UCSD-AML1 (cell line): ENCODE data around the gene GBP5.
"Not testable (repeated sequence)": the region's sequence is repeated elsewhere in the genome, so short reads cannot be mapped to it uniquely, and the experiment has no call there.

Experiments
- DNase-seq: peaks from one replicate; lab custom pipeline; 2025; ENCODE audit not compliant: unreplicated experiment; lab: John Stamatoyannopoulos, UW

The GBP5 gene

DNA sequence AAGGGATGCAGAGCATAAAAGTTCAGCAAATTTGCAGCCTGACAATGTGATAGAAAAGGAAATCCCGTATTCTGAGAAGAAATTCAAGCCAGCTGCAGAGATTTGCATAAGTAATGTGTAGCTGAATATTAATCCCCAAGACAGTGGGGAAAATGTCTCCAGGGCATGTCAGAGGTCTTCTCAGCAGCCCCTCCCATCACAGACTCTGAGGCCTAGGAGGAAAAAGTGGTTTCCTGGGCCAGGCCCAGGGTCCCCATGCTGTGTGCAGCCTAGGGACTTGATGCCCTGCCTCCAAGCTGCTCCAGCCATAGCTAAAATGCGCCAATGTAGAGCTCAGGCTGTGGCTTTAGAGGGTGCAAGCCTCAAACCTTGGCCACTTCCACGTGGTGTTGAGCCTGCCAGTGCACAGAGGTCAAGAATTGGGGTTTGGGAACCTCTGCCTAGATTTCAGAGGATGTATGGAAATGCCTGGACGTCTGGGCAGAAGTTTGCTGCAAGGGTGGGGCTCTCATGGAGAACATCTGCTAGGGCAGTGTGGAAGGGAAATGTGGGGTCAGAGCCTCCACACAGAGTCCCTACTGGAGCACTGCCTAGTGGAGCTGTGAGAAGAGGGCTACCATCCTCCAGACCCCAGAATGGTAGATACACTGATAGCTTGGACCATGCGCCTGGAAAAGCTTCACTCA is 11.6 kb upstream of the GBP5 start:
- DNase-seq, result not testable (repeated sequence)

DNA sequence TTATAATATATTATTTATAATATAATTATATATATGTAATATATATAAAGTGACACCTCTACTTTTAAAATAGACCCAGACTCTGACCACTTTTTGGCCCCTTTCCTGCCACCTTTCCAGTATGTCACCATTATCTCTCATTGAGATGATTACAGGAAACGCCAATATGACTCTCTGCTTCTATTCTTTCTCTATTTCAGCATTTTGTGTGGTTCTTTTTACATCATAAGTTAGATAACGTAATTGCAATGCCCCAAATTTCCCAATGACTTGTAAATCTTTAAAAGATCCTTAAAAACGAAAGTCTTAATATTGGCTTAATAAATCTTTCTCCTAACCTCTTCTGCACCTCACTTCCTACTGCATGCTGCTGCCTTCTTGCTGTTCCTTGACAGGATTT is 8.1 kb upstream of the GBP5 start:
- no peak for DNase-seq

DNA sequence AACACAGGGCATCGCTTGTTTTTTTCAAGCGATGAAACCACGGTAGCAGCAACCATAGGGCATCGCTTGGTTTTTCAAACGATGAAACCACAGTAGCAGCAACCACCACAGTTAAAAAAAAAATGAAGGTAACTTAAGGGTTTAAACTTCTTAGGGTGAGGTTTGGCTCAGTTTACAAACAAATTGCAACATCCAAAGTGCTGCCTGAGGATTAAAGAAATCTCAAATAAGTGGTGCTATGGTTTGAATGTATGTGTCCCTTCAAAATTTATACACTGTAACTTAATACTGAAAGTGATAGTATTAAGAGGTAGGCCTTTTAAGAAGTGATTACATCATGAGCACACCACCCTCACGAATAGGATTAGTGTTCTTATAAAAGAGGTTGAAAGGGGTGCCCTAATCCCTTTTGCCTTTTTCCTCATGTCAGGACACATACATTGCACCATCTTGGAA is 6.4 kb upstream of the GBP5 start:
- no peak for DNase-seq

DNA sequence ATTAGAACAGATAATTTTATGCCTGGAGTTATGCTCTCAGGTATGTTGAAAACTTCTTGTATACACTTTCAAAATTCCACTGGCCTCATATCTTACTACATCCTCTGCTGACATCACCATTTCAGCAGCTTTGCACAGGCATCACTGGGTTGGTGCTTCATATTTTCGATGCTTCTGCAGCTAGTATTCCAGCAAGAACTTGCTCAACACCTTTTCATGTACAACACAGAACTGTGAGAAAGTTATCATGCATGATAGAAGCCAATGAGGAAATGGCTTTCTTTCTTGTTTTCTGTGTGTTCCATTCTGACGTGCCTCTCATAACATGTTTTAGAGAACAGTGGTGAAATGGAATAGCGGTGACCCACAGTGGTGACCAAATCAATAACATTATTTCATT is 5.1 kb upstream of the GBP5 start:
- no peak for DNase-seq

DNA sequence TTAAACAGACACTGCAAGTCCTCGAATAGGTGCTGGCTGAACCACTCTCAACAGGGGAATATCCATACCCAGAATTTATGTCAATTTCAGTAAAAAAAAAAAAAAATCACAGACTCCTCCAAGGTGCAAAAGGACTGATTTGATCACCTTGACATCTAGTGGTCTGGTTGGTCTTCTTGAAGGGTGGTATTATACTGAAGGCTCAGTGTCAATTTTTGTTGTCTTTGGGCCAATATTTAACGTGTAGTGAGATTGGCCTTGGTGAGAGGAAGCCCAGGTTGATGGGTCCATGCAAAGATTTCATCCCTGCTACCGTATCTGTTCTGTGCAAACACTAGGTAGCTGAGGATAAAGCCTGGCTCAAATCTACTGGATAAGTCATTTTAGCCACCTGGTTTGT is 4.0 kb upstream of the GBP5 start:
- DNase-seq, result no peak

DNA sequence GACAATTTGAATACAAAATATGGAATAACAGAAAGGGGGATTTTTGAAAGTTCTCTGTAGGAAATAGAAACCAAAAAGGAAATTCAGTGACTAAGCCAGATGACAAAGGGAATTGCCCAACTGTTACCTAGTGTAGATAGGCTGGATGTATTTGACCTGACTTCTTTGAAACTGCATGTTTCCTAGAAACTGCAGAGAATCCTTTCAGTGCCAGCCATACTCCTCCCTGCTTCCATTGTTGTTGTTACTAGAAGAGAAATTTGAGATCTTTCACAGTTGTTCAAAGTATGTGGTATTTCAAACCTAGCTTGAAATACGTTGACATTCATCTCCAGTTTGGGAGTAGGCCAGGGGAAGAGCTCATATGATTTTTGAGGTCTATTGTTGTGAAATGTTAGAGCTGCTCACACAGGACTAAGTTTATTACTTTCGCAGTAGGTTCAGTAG is 1.8 kb upstream of the GBP5 start:
- DNase-seq, result no peak

DNA sequence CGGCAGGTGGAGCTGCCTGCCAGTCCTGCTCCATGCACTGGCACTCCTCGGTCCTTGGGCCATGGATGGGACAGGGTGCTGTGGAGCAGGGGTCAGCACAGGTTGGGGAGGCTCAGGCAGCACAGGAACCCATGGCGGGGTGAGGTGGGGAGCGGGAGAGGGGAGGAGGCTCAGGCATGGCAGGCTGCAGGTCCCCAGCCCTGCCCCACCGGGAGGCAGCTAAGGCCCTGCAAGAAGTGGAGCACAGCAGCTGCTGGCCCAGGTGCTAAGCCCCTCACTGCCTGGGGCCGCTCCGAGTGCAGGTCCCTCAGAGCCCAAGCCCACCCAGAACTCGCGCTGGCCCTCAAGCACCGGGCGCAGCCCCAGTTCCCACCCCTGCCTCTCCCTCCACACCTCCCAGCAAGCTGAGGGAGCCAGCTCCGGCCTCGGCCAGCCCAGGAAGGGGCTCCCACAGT is 691 bp upstream of the GBP5 start:
- DNase-seq, result no peak

DNA sequence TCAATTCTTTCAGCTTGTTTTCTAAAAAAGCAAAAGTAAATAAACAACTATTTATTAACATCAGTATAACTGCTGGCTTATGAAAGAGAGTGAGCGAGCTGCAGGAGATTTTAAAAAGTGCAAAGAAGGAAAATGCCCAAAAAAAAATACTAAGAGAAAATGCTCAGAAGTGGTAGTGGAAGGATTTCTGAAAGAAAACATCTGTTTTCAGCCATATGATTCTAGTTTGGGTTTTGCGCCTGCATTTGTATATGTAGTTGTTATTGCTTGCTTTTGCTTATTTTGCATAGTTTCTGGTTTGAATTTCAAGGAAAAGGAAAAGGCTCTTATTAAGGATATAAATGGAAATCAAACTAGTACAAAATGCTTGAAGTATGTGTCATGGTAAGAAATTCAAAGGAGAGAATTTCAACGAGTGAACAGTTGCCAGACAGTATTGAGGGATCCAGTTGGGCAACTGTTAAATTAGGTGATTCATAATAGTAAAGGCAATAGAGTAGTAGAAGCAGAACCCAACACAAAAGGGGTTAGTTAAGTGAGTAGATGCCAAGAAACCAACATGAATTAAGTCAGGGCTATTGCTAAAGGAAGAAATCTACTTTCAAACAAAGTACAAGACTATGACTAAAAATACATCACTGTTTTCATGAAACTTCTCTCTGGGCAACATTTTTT is 1.2 kb downstream of the GBP5 start:
- DNase-seq, result no peak

DNA sequence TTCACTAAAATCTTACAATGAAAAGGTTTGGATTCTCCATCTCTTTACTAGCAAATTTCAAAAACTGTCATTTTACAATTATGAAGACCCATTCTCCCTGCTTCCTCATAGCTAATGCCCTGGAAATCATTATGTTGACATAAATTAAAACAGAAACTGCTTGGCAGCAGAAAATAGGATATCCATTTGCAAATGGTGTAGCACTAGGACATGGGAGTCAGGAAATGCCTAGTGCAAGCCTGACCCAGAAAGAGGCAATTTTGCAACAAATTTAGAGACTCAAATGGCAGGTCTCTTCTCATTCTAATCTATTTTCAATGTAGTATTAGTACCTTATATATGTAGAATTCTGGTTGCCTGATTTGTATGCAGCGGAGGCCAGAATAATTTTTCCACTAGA is 2.2 kb downstream of the GBP5 start:
- DNase-seq, result no peak

DNA sequence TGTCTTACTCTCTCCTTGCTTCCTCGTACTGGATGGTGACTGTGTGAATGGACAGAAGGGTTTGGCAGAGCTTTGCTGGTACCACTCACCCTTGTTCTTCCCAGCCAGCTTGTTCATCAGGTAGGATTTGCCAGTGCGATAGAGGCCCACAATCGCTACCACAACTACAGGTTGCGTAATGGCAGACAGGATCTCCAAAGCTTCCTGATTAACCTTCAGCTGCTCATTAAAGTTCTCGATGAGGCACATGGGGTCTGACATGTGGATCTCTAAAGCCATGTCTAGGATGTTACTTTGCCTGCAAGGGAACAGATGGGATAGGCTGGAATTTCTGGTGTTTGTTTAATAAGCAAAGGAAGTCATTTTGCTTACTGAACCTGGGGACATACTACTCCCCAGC is 3.4 kb downstream of the GBP5 start:
- DNase-seq, result no peak

DNA sequence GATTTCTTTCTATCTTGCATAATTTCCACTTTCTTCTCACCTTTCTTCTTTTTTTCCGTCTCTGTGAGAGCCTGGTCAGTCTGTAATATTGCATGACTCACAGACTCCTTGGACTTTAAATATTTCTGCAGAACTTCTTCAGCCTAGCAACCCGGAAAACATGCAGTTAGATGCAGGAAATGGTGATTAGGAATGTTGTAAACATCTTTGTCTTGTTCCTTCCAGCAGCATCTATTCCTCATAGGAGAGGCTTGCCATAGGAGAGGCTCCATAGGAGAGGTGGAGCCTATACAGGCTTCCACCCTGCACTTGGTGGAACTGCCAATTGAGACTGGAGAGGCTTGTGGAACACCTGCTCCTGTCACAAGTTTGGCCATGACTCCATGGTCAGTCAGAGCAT is 10.0 kb downstream of the GBP5 start:
- no peak for DNase-seq

DNA sequence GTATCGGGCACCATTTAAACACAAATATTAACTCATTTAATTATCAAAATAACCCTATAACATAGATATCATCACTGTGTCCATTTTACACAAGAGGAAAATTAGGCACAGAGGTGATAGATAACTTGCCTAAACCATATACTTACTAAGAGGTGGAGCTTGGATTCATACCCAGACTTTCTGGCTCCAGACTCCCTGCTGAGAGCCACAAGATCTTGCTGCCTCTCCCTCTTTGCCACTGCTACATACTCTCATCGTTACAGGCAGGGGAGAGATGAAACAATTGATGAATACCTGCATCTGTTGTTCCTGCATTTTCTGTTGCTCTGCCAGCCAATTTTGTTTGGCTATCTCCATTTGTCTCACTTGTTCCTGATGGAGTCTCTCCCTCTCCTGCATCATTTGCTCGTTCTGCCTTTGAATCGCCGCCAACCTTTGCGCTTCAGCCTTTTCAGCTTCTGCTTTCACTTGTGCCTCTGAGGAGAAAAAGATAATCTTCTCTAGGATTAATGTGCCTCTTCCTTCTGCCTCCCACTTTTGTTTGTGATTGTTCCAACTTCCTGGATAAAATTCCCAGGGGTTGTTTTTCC is 10.6 kb downstream of the GBP5 start:
- DNase-seq, result no peak

DNA sequence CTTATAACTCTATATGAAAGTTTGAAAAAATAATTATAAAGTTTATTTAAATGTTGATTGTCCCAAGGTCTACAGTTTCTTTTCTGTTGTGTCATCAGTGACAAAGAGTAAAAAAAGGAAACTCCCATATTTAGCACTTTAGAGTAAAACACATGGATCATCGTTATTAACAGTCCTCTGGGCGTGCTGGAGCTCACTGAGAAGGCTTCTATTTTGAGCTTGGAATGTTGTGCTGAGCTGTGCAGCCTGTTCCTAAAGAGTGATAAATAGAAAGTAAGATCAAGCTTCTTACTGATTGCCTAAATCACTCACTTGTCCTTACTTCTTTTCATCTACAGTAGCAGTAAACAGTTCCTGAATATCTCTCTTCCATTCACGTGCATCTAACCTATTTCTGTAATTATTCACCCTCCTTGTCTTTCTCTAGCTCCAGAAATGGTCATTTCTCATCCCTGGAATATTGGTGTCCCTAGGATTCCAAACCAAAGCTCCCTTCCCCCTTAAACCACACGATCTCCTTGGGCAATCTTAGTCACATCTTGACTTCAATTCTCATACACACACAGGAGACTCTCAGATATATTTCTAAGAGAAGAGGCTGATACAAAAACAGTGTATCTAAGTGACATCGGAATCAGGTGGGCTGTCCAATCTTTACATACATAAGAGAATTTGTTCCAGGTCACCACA is 11.9 kb downstream of the GBP5 start:
- no peak for DNase-seq

DNA sequence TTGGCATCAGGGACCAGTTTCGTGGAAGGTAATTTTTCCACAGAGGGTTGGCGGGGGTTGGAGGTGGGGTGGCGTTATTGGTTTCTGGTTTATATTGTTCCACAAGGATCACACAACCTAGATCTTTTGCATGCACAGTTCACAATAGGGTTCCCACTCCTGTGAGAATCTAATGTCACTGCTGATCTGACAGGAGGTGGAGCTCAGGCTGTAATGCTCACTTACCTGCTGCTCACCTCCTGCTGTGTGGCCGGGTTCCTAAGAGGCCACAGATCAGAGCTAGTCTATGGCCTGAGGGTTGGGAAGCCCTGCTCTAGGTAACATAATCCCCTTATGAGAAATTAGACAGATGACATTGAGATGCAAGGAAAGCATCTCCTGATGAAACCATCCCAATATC is 12.6 kb downstream of the GBP5 start:
- no peak for DNase-seq

DNA sequence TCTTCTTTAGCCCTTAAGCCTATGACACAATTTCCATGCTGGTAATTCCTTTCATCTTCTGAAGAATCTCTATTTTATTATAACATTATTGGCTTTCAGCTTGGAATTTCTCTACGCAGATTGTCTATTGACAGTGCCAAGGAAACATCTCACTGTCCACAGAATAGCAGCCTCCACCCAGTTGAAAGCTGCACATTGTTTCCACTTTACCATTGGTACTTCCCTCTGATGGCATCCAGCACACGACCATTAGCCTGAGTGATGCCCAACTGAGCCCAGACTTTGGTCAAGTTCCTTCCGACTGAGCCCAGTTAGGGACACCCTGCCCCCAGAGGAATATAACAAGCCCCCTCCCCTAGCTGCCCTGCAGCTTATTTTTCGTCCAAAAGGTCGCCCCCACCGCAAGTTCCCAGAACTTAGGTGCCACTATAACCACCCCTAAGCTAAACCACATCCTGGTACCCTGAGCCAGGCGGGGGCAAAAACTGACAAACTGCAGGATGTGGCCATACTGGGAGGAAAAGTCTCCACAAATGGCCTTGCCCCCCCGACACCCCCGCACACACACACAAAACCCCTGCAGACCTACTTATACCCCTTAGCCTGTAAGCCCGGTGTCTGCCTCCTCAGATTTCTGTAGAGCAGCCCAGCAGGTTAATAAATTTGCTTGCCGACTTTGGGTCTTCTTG is 13.2 kb downstream of the GBP5 start:
- peak; percentile 89 for DNase-seq

DNA sequence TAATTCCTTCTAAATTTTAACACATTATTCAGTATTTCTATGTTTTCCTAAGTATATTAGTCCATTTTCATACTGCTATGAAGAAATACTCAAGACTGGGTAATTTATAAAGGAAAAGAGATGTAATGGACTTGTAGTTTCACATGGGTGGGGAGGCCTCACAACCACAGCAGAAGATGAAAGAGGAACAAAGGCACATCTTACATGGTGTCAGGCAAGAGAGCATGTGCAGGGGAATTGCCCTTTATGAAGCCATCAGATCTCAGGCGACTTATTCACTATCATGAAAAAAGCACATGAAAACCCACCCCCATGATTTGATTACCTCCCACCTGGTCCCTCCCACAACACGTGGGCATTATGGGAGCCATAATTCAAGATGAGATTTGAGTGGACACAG is 15.6 kb downstream of the GBP5 start:
- no peak for DNase-seq

DNA sequence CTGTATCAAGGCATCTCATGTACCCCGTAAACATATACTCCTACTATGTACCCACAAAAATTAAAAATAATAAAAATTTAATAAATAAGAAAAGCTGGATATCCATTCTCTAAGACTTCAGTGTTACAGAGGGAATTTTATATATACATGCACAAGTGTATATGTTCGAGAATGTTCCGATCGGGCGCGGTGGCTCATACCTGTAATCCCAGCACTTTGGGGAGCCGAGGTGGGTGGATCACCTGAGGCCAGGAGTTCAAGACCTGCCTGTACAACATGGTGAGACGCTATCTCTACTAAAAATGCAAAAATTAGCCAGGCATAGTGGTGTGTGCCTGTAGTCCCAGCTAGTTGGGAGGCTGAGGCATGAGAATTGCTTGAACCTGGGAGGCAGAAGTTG is 17.1 kb downstream of the GBP5 start:
- DNase-seq, result not testable (repeated sequence)

DNA sequence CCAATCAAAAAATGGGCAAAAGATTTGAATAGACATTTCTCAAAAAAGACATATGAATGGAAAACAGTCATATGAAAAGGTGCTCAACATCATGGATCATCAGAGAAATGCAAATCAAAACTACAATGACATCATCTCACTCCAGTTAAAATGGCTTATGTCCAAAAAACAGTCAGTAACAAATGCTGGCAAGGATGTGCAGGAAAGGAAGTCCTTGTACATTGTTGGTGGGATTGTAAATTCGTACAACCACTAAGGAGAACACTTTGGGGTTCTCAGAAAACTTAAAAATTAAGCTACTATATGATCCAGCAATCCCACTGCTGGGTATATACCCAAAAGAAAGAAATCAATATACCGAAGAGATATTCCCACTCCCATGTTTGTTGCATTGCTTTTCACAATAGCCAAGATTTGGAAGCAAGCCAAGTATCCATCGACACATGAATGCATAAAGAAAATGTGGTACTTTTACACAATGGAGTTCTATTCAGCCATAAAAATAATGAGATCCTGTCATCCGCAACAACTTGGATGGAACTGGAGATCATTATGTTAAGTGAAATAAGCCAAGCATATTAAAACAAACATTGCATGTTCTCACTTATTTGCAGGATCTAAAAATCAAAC is 17.9 kb downstream of the GBP5 start:
- no peak for DNase-seq

DNA sequence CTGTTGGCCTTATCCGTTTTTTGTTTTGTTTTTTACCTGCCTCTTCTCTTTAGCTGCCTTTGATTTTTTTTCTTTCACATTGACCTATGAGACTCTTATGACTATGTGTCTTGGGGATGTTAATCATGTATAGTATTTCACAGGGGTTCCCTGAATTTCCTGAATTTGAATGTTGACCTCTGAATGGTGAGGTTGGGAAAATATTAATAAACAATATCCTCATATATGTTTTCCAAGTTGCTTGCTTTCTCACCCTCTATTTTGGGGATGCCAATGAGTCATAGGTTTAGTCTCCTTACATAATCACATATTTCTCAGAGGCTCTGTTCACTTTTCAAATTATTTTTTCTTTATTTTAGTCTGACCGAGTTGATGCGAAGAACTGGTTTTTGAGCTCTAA is 29.6 kb downstream of the GBP5 start:
- DNase-seq, result no peak
